Colon (tissue), 2 donors: ENCODE results near the gene DOCK1.

Source experiments
- FAIRE-seq: peaks from 2 replicates; lab custom pipeline; 2012; peaks lifted over from hg19 to GRCh38; lab: Jason Lieb, UNC
- donor health status: control.
- donor health status: control.

Gene DOCK1

GRCh38 chr10:127357265-127357664 lies 452.0 kb downstream of the DOCK1 start:
- FAIRE-seq: no peak

GRCh38 chr10:127358337-127358736 lies 453.1 kb downstream of the DOCK1 start:
- FAIRE-seq: no peak

- FAIRE-seq: no peak
These were observed 458.8 kb downstream of the DOCK1 start for GRCh38 chr10:127364034-127364433.

GRCh38 chr10:127368101-127368500 lies 462.9 kb downstream of the DOCK1 start:
- FAIRE-seq: no peak

- FAIRE-seq: no peak
These were observed 463.7 kb downstream of the DOCK1 start for GRCh38 chr10:127368929-127369328.

GRCh38 chr10:127370601-127371000 lies 465.4 kb downstream of the DOCK1 start:
- no peak for FAIRE-seq

- FAIRE-seq: no peak
These were observed 467.1 kb downstream of the DOCK1 start for GRCh38 chr10:127372361-127372760.

- FAIRE-seq: no peak
These were observed 468.9 kb downstream of the DOCK1 start for GRCh38 chr10:127374074-127374680.

- FAIRE-seq: no peak
These were observed 469.7 kb downstream of the DOCK1 start for GRCh38 chr10:127374901-127375300.

GRCh38 chr10:127375461-127375860 lies 470.2 kb downstream of the DOCK1 start:
- FAIRE-seq: no peak

GRCh38 chr10:127376071-127376470 lies 470.8 kb downstream of the DOCK1 start:
- FAIRE-seq: no peak

- FAIRE-seq: no peak
These were observed 473.4 kb downstream of the DOCK1 start for GRCh38 chr10:127378628-127379027.

- no peak for FAIRE-seq
These were observed 479.3 kb downstream of the DOCK1 start for GRCh38 chr10:127384532-127384931.

GRCh38 chr10:127385066-127385465 lies 479.8 kb downstream of the DOCK1 start:
- no peak for FAIRE-seq

GRCh38 chr10:127386606-127387327 lies 481.5 kb downstream of the DOCK1 start:
- no peak for FAIRE-seq

- FAIRE-seq: no peak
These were observed 486.6 kb downstream of the DOCK1 start for GRCh38 chr10:127391875-127392274.

GRCh38 chr10:127392351-127393235 lies 487.4 kb downstream of the DOCK1 start:
- no peak for FAIRE-seq

- FAIRE-seq: no peak
These were observed 493.1 kb downstream of the DOCK1 start for GRCh38 chr10:127398140-127398970.

GRCh38 chr10:127398971-127399365 lies 493.7 kb downstream of the DOCK1 start:
- no peak for FAIRE-seq

- FAIRE-seq: no peak
These were observed 494.4 kb downstream of the DOCK1 start for GRCh38 chr10:127399668-127400067.

GRCh38 chr10:127400216-127400615 lies 495.0 kb downstream of the DOCK1 start:
- FAIRE-seq: no peak
